Breast epithelium (tissue), 4 donors: ENCODE results near the gene WFDC8. TPM values are rescaled to one million over a fixed set of nuclear protein-coding genes. Genes with fewer than 3 reads are reported as not detected.

ENCODE experiments used
- DNase-seq, 2 donors: peaks; one replicate each; pipeline ENCODE4 v3.0.0-alpha.2; 2019; ENCODE audit warnings: low spot score in 2 of 2
- H3K27ac ChIP-seq, 2 donors: fragments of 200-600 bp; sonication (generic) in 1 of 2; one replicate each; pipeline ENCODE4 v1.5.1; 2016 to 2019; ENCODE audit warnings: mild to moderate bottlenecking in 1 of 2
- H3K27me3 ChIP-seq, 2 donors: fragments of 200-600 bp; sonication (generic) in 1 of 2; one replicate each; pipeline versions ENCODE4 v1.5.1 to v1.6.0; 2017 to 2019; ENCODE audit warnings: control low read depth in 1 of 2, mild to moderate bottlenecking in 1 of 2
- H3K36me3 ChIP-seq: fragments of 200-600 bp; one replicate; pipeline ENCODE4 v1.5.1; 2019
- H3K4me1 ChIP-seq, 2 donors: fragments of 200-600 bp; sonication (generic); one replicate each; pipeline ENCODE4 v1.5.1; 2016 to 2019; ENCODE audit warnings: control low read depth in 1 of 2
- H3K4me3 ChIP-seq, 3 donors: fragments of 200-600 bp; sonication (generic); 1 replicate in 2 of 3; 2 replicates in 1 of 3; pipeline ENCODE4 v1.5.1; 2016 to 2019; ENCODE audit warnings: mild to moderate bottlenecking in 3 of 3, moderate library complexity in 2 of 3
- H3K9me3 ChIP-seq, 2 donors: fragments of 200-600 bp; sonication (generic) in 1 of 2; one replicate each; pipeline ENCODE4 v1.5.1; 2016 to 2019; ENCODE audit warnings: control low read depth in 1 of 2
- CTCF ChIP-seq, 3 donors: fragments of 450-650 bp; IDR thresholded peaks; one replicate each; pipeline ENCODE4 v1.5.1; 2016 to 2017; ENCODE audit warnings: antibody characterized with exemption in 3 of 3, mild to moderate bottlenecking in 3 of 3, moderate library complexity in 3 of 3
- POLR2A ChIP-seq: fragments of 450-650 bp; IDR thresholded peaks from one replicate; pipeline ENCODE4 v1.6.1; 2016; ENCODE audit warnings: antibody characterized with exemption, mild to moderate bottlenecking, moderate library complexity
- POLR2AphosphoS5 ChIP-seq, 3 donors: sonication (generic); formaldehyde crosslinking; IDR thresholded peaks; one replicate each; pipeline ENCODE4 v1.6.1; 2017; ENCODE audit warnings: antibody characterized with exemption in 3 of 3
- intact Hi-C: fragments of 100-400 bp; cut with DNase I; formaldehyde crosslinking; loops from one replicate; pipeline ENCODE4 v1.15.1; 2023; ENCODE audit warnings: low total_unique reads
- total RNA-seq, 3 donors: library from RNA; depleted of rRNA; stranded (reverse); fragments of >200 nt; gene quantifications; one replicate each; pipeline ENCODE4 v1.1.0, GENCODE V29; 2016

Gene WFDC8
- total RNA-seq, 3 donors from 2014 or later: not detected

- intact Hi-C loops: no loop called here
- no peak for DNase-seq
- no peaks in the 10 kb centered on the region for H3K27me3 ChIP-seq
- H3K36me3 ChIP-seq: no peaks in the 10 kb centered on the region
- TF ChIP-seq POLR2A (no peak), CTCF (IDR thresholded peaks at IDR 0.05) (no peak), POLR2AphosphoS5 (IDR thresholded peaks at IDR 0.05) (no peak)
- no peak within 1 kb of the TSS for H3K4me3 ChIP-seq
- H3K4me1 ChIP-seq: no peaks in the 10 kb centered on the region
- no peaks in the 10 kb centered on the region for H3K9me3 ChIP-seq
- H3K27ac ChIP-seq: no peak within 1 kb of the TSS
Measured at GRCh38 chr20:45515147-45515913, 63.8 kb downstream of the WFDC8 start, which contains the start of gene SPINT3. TSS of gene SPINT3 (minus strand) at chr20:45515622. CDS start at chr20:45515608, 14 bp downstream.

- no peak for DNase-seq
- no peaks in the 10 kb centered on the region for H3K4me1 ChIP-seq
- TF ChIP-seq POLR2A (no peak), POLR2AphosphoS5 (IDR thresholded peaks at IDR 0.05) (no peak), CTCF (IDR thresholded peaks at IDR 0.05) (no peak)
- intact Hi-C loops: no loop called here
- H3K27me3 ChIP-seq: no peaks in the 10 kb centered on the region
- H3K36me3 ChIP-seq: no peaks in the 10 kb centered on the region
- no peak overlapping the region for H3K4me3 ChIP-seq
- no peak overlapping the region for H3K27ac ChIP-seq
- no peaks in the 10 kb centered on the region for H3K9me3 ChIP-seq
Measured at GRCh38 chr20:45510242-45510862, 68.7 kb downstream of the WFDC8 start.

GRCh38 chr20:45509091-45509490 is 70.0 kb downstream of the WFDC8 start:
- H3K27ac ChIP-seq: no peak overlapping the region

GRCh38 chr20:45508068-45508886 is 70.8 kb downstream of the WFDC8 start:
- TF ChIP-seq POLR2A (no peak), POLR2AphosphoS5 (IDR thresholded peaks at IDR 0.05) (no peak), CTCF (IDR thresholded peaks at IDR 0.05) (no peak)
- H3K4me3 ChIP-seq: no peak overlapping the region
- no peaks in the 10 kb centered on the region for H3K9me3 ChIP-seq
- H3K4me1 ChIP-seq: no peaks in the 10 kb centered on the region
- H3K27me3 ChIP-seq: peaks cover 0 to 5% of the 10 kb centered on the region in 2 donors
- no peak overlapping the region for H3K27ac ChIP-seq
- H3K36me3 ChIP-seq: no peaks in the 10 kb centered on the region
- intact Hi-C loops: no loop called here
- no peak for DNase-seq

More at GRCh38 chr20:45509091-45509490, 70.0 kb downstream of the WFDC8 start:
- intact Hi-C loops: no loop called here
- H3K27me3 ChIP-seq: peaks cover 0 to 4% of the 10 kb centered on the region in 2 donors
- H3K4me3 ChIP-seq: no peak overlapping the region
- H3K36me3 ChIP-seq: no peaks in the 10 kb centered on the region
- H3K4me1 ChIP-seq: no peaks in the 10 kb centered on the region
- no peak for DNase-seq
- TF ChIP-seq CTCF (IDR thresholded peaks at IDR 0.05) (no peak), POLR2AphosphoS5 (IDR thresholded peaks at IDR 0.05) (no peak), POLR2A (no peak)
- no peaks in the 10 kb centered on the region for H3K9me3 ChIP-seq
